Fibroblast of the aortic adventitia (primary cell): ENCODE results near the gene CSNK1E. TPM values are rescaled to one million over a fixed set of nuclear protein-coding genes. Genes with fewer than 3 reads are reported as not detected.
"Not testable (repeated sequence)": the region's sequence is repeated elsewhere in the genome, so short reads cannot be mapped to it uniquely, and the experiment has no call there.

ENCODE experiments used
- DNase-seq: peaks from one replicate; pipeline ENCODE4 v3.0.0-alpha.2; 2010; ENCODE audit warnings: low read depth
- H3K4me3 ChIP-seq: 2 replicates; pipeline ENCODE4 v1.5.1; 2011; ENCODE audit warnings: low read depth, mild to moderate bottlenecking, control low read depth, low read length, moderate library complexity
- CTCF ChIP-seq: IDR thresholded peaks from 2 replicates; pipeline ENCODE4 v1.5.1; 2011; ENCODE audit warnings: mild to moderate bottlenecking, low read length, control low read depth, inconsistent platforms; ENCODE audit not compliant: insufficient read depth
- total RNA-seq: library from RNA; depleted of rRNA; stranded (reverse); fragments of >200 nt; gene quantifications from 2 replicates; pipeline ENCODE4 v1.2.3, GENCODE V29; 2012; ENCODE audit warnings: low replicate concordance

The CSNK1E gene
- 31.5 and 94.7 TPM in 2 replicates for total RNA-seq

DNA sequence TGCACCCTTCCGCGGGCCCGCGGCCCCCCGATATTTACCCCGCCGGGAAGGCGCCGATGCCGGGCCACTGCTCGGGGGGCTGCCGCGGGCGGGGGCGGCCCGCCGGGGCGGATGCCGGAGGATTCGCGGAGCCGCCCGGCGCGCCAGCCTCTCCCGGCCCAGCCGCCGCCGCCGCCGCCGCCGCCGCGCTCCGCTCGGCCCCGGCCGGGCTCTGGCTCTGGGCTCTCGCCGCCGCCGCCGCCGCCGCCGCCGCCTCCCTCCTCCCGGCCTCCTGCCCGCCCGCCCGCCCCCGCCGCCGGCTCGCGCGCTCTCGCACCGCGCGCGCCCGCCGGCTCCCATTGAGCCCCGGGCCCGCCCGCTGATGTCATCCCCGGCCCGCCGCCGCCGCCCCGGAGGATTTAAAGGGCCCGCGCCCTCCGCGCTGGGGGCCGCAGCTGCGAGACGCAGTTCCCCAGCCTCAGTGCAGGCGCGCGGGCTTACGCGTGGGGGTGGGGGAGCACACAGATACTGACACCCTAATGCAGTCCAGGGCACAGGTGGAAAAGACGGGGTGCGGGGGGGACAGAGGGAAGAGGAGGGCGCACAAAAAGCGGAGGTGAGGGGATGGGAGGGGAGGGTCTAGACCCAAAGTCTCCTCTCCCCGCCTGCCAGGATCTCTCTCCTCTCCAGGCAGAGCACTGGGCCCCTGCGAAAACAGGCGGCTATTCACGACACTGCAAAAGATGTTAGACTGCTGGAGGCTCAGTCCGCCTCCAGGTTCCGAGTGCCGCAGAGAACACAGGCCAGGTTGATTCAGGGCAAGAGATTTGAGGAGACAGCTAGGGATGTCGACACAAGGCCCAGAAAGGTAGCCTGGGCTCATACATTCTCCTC lies at the start of gene CSNK1E:
Gene CSNK1E (minus strand): TSS at position 312 of the 873 bp plus-strand sequence. CDS start 3,276 bp downstream, outside the sequence.
- peak; percentile 32 for DNase-seq
- H3K4me3 ChIP-seq: peak within 1 kb of the TSS; percentile 80
- TF ChIP-seq CTCF: no peak

- not testable (repeated sequence) for H3K4me3 ChIP-seq, DNase-seq
Observed at GRCh38 chr22:38365829-38366228, 48.6 kb upstream of the CSNK1E start.

- not testable (repeated sequence) for DNase-seq
Observed at GRCh38 chr22:38365174-38365573, 47.9 kb upstream of the CSNK1E start.

DNA sequence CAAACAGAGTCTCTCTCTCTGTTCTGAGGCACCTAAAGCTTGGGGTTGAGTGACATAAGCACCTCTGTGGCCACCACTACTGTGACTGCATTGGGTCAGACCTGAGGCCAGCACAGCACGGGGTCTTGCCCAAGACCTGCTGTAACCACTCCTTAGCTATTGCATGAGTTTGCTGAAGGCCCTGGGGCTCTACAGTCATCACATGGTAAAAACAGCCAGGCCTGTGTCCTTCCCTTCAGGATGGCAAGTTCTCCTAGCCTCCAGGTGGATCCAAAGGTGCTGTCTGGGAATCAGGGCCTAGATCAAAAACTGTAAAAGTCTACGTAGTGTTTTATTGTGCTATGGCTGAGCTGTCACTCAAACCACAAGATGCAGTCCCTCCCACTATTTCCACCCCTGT lies 43.3 kb upstream of the CSNK1E start:
- H3K4me3 ChIP-seq, DNase-seq: not testable (repeated sequence)

More at GRCh38 chr22:38365174-38365573, 47.9 kb upstream of the CSNK1E start:
- H3K4me3 ChIP-seq: not testable (repeated sequence)

GRCh38 chr22:38359817-38360216 lies 42.6 kb upstream of the CSNK1E start:
- not testable (repeated sequence) for H3K4me3 ChIP-seq

DNA sequence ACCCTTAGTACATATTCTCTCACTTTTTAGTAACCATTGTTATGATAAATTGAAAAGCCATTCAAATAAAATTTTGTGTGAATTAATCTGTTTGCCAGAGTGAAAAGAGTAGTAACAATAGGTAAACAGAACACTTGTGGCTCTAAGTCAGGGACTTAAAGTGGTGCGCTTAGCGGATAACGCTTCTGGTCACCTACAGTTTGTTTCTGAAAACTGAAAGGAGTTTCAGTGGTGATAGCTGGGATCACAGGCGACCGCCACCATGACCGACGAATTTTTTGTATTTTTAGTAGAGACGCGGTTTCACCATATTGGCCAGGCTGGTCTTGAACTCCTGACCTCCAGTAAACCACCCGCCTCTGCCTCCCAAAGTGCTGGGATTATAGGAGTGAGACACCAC lies 40.7 kb upstream of the CSNK1E start:
- not testable (repeated sequence) for DNase-seq, H3K4me3 ChIP-seq

More at GRCh38 chr22:38359817-38360216, 42.6 kb upstream of the CSNK1E start:
- not testable (repeated sequence) for DNase-seq

GRCh38 chr22:38355275-38355674 lies 38.0 kb upstream of the CSNK1E start:
- TF ChIP-seq CTCF: no peak
- DNase-seq: no peak
- no peak overlapping the region for H3K4me3 ChIP-seq

GRCh38 chr22:38353701-38354100 lies 36.5 kb upstream of the CSNK1E start:
- H3K4me3 ChIP-seq: no peak overlapping the region
- no peak for DNase-seq
- TF ChIP-seq CTCF: no peak

- peak; percentile 69 for TF ChIP-seq CTCF
- peak; percentile 40 for DNase-seq
- H3K4me3 ChIP-seq: no peak overlapping the region
Observed at GRCh38 chr22:38353142-38353629, 36.0 kb upstream of the CSNK1E start.
